Calu3 (cell line): ENCODE results near the gene TRIM73. TPM values are rescaled to one million over a fixed set of nuclear protein-coding genes. Genes with fewer than 3 reads are reported as not detected.
"Not testable (repeated sequence)": the region's sequence is repeated elsewhere in the genome, so short reads cannot be mapped to it uniquely, and the experiment has no call there.

Source experiments
- Bru-seq: library from RNA; stranded (reverse); fragments of 400-500 nt; gene quantifications from one replicate; lab custom pipeline; 2021; lab: Mats Ljungman, UMichigan
- BruChase-seq, 2 experiments: library from RNA; stranded (reverse); fragments of 400-500 nt; gene quantifications; one replicate each; lab custom pipeline; 2021; lab: Mats Ljungman, UMichigan
- BruUV-seq: library from RNA; stranded (reverse); fragments of 400-500 nt; replicated peaks from 2 replicates; lab custom pipeline; 2021; lab: Mats Ljungman, UMichigan
- CTCF ChIA-PET: fragments of 300-600 bp; sonication (Branson Sonifier 250); formaldehyde crosslinking; loops from one replicate; lab custom pipeline; 2022; ENCODE audit warnings: antibody characterized with exemption; lab: Charles Lee
- DNase-seq: peaks from one replicate; pipeline ENCODE4 v3.0.0; 2022
- H3K27ac Mint-ChIP-seq: one replicate; pipeline ENCODE4 v1.8.0; 2022; ENCODE audit warnings: mixed read lengths; ENCODE audit not compliant: unreplicated experiment
- H3K27me3 Mint-ChIP-seq: one replicate; pipeline ENCODE4 v1.8.0; 2022; ENCODE audit warnings: mixed read lengths; ENCODE audit not compliant: unreplicated experiment
- H3K36me3 Mint-ChIP-seq: one replicate; pipeline ENCODE4 v1.8.0; 2022; ENCODE audit warnings: mild to moderate bottlenecking, moderate library complexity, mixed read lengths; ENCODE audit not compliant: insufficient read depth, unreplicated experiment
- H3K4me1 Mint-ChIP-seq: one replicate; pipeline ENCODE4 v1.8.0; 2022; ENCODE audit warnings: mild to moderate bottlenecking, low read depth, mixed read lengths; ENCODE audit not compliant: unreplicated experiment
- H3K4me3 Mint-ChIP-seq: one replicate; pipeline ENCODE4 v1.8.0; 2022; ENCODE audit warnings: mild to moderate bottlenecking, low read depth, moderate library complexity, mixed read lengths; ENCODE audit not compliant: unreplicated experiment
- H3K9me3 Mint-ChIP-seq: one replicate; pipeline ENCODE4 v1.8.0; 2022; ENCODE audit warnings: low read depth, mixed read lengths; ENCODE audit not compliant: unreplicated experiment
- intact Hi-C: fragments of 100-400 bp; cut with micrococcal nuclease; formaldehyde crosslinking; loops from one replicate; pipeline ENCODE4 v1.10.0; 2022; ENCODE audit not compliant: unreplicated experiment
- long read RNA-seq: library from polyadenylated mRNA; stranded (forward); transcript quantifications from one replicate; pipeline ENCODE4 v2.0.0, GENCODE V29; 2022
- total RNA-seq: library from RNA; stranded (reverse); gene quantifications from 2 replicates; pipeline ENCODE4 v1.2.3, GENCODE V29; 2022

TRIM73 gene
- total RNA-seq, result 1.7 and 2.1 TPM in 2 replicates
- percentile 18 among the genes with signal in this experiment for Bru-seq, nascent RNA
- BruChase-seq, experiment 1, labeled RNA remaining after a 6-hour chase, result percentile 42 among the genes with signal in this experiment
- percentile 31 among the genes with signal in this experiment for BruChase-seq, experiment 2, labeled RNA remaining after a 2-hour chase
- long read RNA-seq, result 0 reads

DNA sequence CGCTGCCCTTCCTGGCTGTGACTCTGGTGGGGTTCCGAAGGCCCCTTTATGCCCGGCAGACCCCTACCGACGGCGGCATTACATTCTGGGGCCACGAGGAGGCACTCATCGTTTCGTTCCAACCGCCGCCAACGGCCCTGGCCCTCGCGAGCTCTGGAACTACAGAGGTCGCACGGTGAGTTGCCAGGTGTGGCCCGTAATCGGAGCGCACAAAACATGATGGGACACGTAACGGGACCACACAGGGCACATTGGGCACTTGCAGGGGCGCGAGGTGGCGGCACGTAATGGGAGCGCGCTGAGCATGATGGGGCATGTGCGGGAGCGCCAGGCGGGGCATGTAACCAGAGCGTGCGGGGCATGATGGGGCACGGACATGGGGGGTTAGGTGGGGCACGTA lies at the start of gene TRIM73:
Gene TRIM73, plus strand, starts transcription at position 301 of the 400 bp plus-strand sequence. CDS start 3,305 bp downstream, outside the sequence.
- H3K9me3 Mint-ChIP-seq, H3K4me3 Mint-ChIP-seq, intact Hi-C loops, DNase-seq, H3K36me3 Mint-ChIP-seq, H3K27me3 Mint-ChIP-seq, CTCF ChIA-PET, H3K27ac Mint-ChIP-seq, BruUV-seq, H3K4me1 Mint-ChIP-seq: not testable (repeated sequence)

DNA sequence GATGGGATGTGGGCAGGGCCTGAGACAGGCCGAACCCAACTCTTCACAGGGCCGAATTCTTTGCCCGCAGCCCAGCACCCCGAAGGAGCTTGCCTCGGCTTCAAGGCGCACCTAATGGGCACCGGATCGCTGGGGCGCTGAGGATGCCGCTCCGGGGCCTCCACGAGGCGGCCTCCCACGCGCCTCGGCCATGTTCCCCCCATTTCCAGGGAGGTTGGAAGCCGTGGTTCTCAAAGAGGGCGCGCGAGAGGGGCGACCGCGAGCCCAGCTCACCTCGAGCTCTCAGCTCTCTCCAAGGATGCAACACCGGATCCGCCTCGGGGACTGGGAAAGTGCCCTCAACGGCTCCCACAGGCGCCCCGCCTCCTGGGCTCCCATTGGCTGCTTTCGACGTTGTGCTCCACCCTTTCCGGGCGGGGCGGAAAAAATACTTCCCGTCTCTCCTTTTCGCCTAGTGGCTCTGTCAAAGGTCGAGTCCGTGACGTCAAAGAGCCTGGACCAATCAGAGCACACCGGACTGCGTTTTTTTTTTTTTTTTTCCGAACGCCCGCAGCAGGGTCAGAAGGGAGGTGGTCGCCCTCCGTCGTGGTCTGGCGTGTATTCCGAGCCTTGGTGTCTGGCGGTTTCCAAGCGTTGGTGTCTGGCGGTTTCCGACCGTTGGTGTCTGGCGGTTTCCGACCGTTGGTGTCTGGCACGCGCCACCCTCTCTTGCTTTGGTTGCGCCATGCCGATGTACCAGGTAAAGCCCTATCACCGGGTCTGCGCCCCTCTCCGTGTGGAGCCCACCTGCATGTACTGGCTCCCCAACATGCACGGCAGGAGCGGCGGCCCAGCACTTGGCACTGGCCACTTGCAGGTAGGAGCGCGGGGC lies 36.5 kb upstream of the TRIM73 start:
- H3K27ac Mint-ChIP-seq, BruUV-seq, intact Hi-C loops, CTCF ChIA-PET, H3K27me3 Mint-ChIP-seq, H3K4me1 Mint-ChIP-seq, H3K9me3 Mint-ChIP-seq, H3K36me3 Mint-ChIP-seq: not testable (repeated sequence)
- DNase-seq, result peak; percentile 1
- H3K4me3 Mint-ChIP-seq, result peak overlapping the region; percentile 50

DNA sequence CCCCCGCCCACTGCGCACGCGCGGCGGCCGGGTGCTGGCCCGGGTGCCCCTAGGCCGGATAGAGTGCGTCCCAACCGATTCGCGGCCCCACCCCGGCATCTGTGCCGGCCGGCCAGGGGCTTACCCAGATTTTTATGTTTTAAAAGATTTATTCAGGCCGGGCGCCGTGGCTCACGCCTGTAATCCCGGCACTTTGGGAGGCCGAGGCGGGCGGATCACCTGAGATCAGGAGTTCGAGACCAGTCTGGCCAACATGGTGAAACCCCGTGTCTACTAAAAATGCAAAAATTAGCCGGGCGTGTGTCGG lies 35.9 kb upstream of the TRIM73 start:
- BruUV-seq, H3K27me3 Mint-ChIP-seq, CTCF ChIA-PET, H3K4me1 Mint-ChIP-seq, H3K27ac Mint-ChIP-seq, H3K9me3 Mint-ChIP-seq, intact Hi-C loops, H3K36me3 Mint-ChIP-seq, DNase-seq: not testable (repeated sequence)
- H3K4me3 Mint-ChIP-seq, result peak overlapping the region; percentile 50

DNA sequence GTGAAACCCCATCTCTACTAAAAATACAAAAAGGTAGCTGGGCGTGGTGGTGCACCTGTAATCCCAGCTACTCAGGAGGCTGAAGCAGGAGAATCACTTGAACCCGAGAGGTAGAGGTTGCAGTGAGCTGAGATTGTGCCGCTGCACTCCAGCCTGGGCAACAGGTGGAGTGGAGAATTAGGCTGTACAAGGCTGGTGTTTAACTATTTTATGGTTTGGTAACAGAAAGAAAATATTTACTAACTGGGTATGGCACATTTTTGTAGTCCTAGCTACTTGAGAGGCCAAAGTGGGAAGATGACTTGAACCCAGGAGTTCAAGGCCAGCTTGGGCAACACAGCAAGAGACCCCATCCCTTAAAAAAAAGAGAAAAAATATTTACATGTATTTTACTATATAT lies 31.4 kb upstream of the TRIM73 start:
- CTCF ChIA-PET, BruUV-seq, intact Hi-C loops, DNase-seq, H3K36me3 Mint-ChIP-seq, H3K4me1 Mint-ChIP-seq, H3K9me3 Mint-ChIP-seq, H3K27ac Mint-ChIP-seq, H3K4me3 Mint-ChIP-seq, H3K27me3 Mint-ChIP-seq: not testable (repeated sequence)

DNA sequence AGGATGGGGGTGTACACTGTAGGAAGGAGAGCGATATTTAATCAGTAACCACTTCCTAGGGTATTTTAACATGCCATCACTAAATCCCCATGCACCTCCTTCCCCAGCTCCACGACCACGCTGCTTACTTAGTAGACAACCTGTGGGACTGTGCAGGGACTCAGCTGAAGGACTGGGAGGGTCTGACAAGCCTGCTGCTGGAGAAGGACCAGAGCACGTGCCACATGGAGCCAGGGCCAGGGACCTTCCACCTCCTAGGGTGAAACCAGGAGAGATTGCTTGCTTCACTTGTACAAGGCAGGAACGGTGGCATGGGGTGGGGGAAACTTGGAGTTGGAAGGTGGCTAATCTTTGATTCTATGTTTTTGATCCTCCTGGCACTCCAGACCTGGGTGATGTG lies 28.8 kb upstream of the TRIM73 start:
- H3K9me3 Mint-ChIP-seq, intact Hi-C loops, H3K36me3 Mint-ChIP-seq, H3K4me3 Mint-ChIP-seq, H3K4me1 Mint-ChIP-seq, DNase-seq, BruUV-seq, H3K27ac Mint-ChIP-seq, H3K27me3 Mint-ChIP-seq, CTCF ChIA-PET: not testable (repeated sequence)

DNA sequence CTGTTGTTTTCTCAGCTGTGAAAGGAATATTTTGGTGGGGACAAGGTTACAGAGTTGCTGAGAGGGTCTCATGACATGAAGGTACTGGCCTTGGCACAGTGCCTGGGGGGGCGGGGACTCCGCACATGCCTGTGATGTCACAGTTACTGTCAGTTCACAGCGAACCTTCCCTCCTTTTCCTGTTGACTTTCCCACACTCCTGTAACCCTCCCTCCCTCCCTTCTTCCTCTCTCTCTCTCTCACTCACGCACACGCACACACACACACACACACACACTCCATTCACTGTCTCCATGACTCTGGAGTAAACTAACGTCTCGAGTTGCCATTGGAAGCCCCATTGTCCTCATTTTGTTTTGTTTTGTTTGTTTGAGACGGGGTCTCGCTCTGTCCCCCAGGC lies 28.1 kb upstream of the TRIM73 start:
- intact Hi-C loops, H3K4me3 Mint-ChIP-seq, H3K27ac Mint-ChIP-seq, CTCF ChIA-PET, H3K27me3 Mint-ChIP-seq, H3K4me1 Mint-ChIP-seq, H3K36me3 Mint-ChIP-seq, DNase-seq, H3K9me3 Mint-ChIP-seq, BruUV-seq: not testable (repeated sequence)

DNA sequence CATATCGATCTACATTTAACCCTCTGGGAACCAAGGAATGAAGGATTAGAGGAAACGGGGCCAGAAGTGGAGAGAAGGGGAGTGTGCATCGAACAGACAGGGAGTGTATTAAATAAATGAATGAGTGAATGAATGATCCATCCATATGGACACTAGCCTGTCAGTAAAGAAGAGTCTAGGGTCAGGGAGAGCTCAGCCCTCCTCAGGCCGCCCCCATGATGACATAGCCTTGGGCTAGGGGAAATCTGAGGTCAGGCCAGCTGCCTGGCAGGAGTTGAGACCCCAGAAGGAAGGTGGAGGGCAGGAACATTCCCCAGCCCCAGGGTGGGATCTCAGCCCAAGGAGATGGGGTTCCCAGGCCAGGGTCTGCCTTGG lies 21.3 kb upstream of the TRIM73 start:
- H3K4me1 Mint-ChIP-seq, H3K4me3 Mint-ChIP-seq, H3K36me3 Mint-ChIP-seq, H3K9me3 Mint-ChIP-seq, H3K27ac Mint-ChIP-seq, intact Hi-C loops, H3K27me3 Mint-ChIP-seq, CTCF ChIA-PET, BruUV-seq, DNase-seq: not testable (repeated sequence)

DNA sequence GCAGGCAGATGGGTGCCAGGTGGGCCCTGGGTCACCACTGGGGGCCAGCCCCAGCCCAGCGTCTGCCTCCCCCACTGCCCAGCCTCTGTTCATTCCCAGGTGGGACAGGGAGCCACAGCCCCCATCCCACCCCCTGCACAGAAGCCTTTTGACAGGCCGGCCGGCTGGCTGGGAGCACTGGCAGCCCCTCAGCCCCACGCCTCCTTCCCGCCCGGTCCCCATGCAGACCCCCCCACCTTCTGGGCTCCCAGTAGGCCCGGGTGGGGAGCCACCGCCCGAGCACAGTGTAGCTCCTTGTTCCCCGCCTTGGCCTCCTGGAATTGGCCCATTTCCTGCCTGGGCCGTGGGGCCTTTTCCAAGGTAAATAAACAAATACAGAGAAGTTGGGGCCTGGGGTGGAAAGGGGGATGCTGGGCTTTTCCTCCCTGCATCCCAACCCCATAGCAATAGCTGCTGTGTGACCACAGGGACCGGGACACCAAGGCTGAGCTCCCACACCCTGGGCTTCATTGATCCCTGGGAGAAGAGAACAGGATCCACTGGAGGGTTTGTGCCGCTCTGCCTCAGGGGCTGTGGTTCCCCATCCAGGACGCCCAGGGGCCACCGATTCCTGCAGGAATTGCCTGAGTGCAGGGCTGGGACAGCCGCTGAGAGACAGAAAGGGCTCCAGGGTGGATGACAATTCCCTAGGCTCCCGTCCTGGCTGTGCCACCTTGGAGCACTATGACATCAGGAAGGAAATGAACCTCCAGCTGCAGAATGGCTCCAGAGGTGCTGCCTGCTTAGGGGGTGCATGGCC lies 20.7 kb upstream of the TRIM73 start:
- H3K9me3 Mint-ChIP-seq, DNase-seq, CTCF ChIA-PET, H3K27ac Mint-ChIP-seq, H3K4me1 Mint-ChIP-seq, H3K27me3 Mint-ChIP-seq, intact Hi-C loops, H3K4me3 Mint-ChIP-seq, BruUV-seq, H3K36me3 Mint-ChIP-seq: not testable (repeated sequence)

DNA sequence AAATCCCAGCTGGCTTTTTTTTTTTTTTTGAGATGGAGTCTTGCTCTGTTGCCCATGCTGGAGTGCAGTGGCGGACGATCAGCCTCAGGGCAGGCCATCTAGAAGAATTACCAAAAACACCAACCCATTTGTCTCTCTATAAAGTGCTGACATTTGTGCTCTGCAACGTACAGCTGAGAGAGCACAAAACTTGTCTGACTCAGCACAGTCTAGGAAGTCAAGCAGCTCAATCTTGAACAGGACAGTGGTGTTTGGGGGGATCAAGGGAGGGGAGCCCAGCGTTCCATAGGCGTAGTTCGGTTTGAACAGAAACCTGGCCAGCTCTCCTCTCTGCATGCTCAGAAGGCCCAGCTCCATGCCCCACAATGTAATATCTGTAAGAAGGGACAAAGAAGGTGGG lies 2.2 kb upstream of the TRIM73 start:
- BruUV-seq, result TSS peak; percentile 13

More for the DNA sequence above, 2.2 kb upstream of the TRIM73 start:
- intact Hi-C loops, H3K4me1 Mint-ChIP-seq, H3K4me3 Mint-ChIP-seq, H3K27ac Mint-ChIP-seq, DNase-seq, CTCF ChIA-PET, H3K27me3 Mint-ChIP-seq, H3K9me3 Mint-ChIP-seq, H3K36me3 Mint-ChIP-seq: not testable (repeated sequence)
